ENCODE results near the gene PRDM7.
"Not testable (repeated sequence)": the region's sequence is repeated elsewhere in the genome, so short reads cannot be mapped to it uniquely, and the experiment has no call there.

Gene PRDM7

DNA sequence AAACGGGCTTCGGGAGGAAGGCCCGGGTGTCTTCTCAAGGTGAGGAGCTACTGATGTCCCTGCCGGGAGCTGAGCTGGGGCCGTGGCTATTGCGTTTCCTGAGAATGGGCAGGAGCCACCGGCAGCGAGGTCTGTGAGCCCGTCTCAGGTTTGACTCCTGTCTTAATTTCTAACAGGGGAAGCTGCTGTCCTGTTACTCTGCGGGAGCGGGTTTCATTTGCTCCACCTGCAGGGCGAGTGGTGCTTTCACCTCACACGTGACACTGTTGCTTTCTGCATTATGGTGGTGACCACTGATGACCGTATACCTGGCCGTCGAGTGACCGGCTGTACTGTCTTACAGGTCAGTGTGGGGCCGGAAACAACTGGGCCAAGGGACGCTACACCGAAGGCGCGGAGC lies 17.7 kb upstream of the PRDM7 start:
- not testable (repeated sequence) for H3K36me3 ChIP-seq (replicated peaks in 1 of 2; ENCODE audit: control insufficient read depth in 2 of 2, insufficient read depth in 2 of 2, low read length in 2 of 2); H4K8ac ChIP-seq (ENCODE audit: low read depth, low read length); H2AK5ac ChIP-seq (ENCODE audit: low read depth, low read length); H3K4me1 ChIP-seq (ENCODE audit: control insufficient read depth in 2 of 2, insufficient read depth in 1 of 2, low read depth in 1 of 2, low read length in 2 of 2); H2BK5ac ChIP-seq (ENCODE audit: low read length); H2BK12ac ChIP-seq (ENCODE audit: low read length); H3K9ac ChIP-seq (ENCODE audit: low read depth, low read length, poor library complexity); H3K23ac ChIP-seq (ENCODE audit: low read depth, low read length, poor library complexity); H2BK15ac ChIP-seq (ENCODE audit: low read length); H3K18ac ChIP-seq (ENCODE audit: low read length); H3K4ac ChIP-seq (ENCODE audit: low read length); H3K79me1 ChIP-seq (ENCODE audit: low read depth, low read length); H2BK120ac ChIP-seq (ENCODE audit: low read depth, low read length); DNase-seq (ENCODE audit: low spot score); H3K4me3 ChIP-seq (ENCODE audit: low read length in 2 of 2); H2AFZ ChIP-seq (ENCODE audit: low read length); H3K27me3 ChIP-seq (ENCODE audit: control insufficient read depth in 3 of 3, insufficient read depth in 3 of 3, low read depth in 1 of 3, low read length in 3 of 3); H3K14ac ChIP-seq (ENCODE audit: low read length); H4K91ac ChIP-seq (ENCODE audit: low read depth, low read length, poor library complexity); H3K27ac ChIP-seq (replicated peaks; ENCODE audit: low read length); H3K4me2 ChIP-seq (ENCODE audit: insufficient read depth, low read length, poor library complexity, severe bottlenecking); H3K9me3 ChIP-seq (replicated peaks in 1 of 2; ENCODE audit: control insufficient read depth in 2 of 2, insufficient read depth in 1 of 2, low read depth in 1 of 2, low read length in 2 of 2)
- no CpG with 5 or more reads among the region's 22 CpGs for WGBS, 2 donors (ENCODE audit: extremely low coverage in 2 of 2, insufficient read length in 2 of 2, insufficient replicate concordance in 1 of 2)

DNA sequence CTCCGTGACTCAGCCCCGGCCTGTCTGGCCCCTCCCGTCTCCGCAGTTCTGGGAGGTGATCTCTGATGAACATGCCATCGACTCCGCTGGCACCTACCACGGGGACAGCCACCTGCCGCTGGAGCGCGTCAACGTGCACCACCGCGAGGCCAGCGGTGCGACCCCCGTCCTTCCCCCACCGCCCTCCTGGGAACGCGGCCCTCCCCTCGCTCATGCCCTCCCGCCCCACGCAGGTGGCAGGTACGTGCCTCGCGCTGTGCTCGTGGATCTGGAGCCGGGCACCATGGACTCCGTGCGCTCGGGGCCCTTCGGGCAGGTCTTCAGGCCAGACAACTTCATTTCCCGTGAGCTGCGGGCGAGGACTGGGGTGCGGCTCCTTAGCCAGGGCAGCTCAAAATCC lies 17.2 kb upstream of the PRDM7 start:
- H4K91ac ChIP-seq (ENCODE audit: low read depth, low read length, poor library complexity); H3K4me2 ChIP-seq (ENCODE audit: insufficient read depth, low read length, poor library complexity, severe bottlenecking); H3K23ac ChIP-seq (ENCODE audit: low read depth, low read length, poor library complexity); H3K14ac ChIP-seq (ENCODE audit: low read length); H3K79me1 ChIP-seq (ENCODE audit: low read depth, low read length); H3K27ac ChIP-seq (replicated peaks; ENCODE audit: low read length); H3K27me3 ChIP-seq (ENCODE audit: control insufficient read depth in 3 of 3, insufficient read depth in 3 of 3, low read depth in 1 of 3, low read length in 3 of 3); H3K4me1 ChIP-seq (ENCODE audit: control insufficient read depth in 2 of 2, insufficient read depth in 1 of 2, low read depth in 1 of 2, low read length in 2 of 2); H2AK5ac ChIP-seq (ENCODE audit: low read depth, low read length); H3K4ac ChIP-seq (ENCODE audit: low read length); H2BK5ac ChIP-seq (ENCODE audit: low read length); H3K36me3 ChIP-seq (replicated peaks in 1 of 2; ENCODE audit: control insufficient read depth in 2 of 2, insufficient read depth in 2 of 2, low read length in 2 of 2); H2AFZ ChIP-seq (ENCODE audit: low read length); H3K9ac ChIP-seq (ENCODE audit: low read depth, low read length, poor library complexity); H3K9me3 ChIP-seq (replicated peaks in 1 of 2; ENCODE audit: control insufficient read depth in 2 of 2, insufficient read depth in 1 of 2, low read depth in 1 of 2, low read length in 2 of 2); H2BK15ac ChIP-seq (ENCODE audit: low read length); H4K8ac ChIP-seq (ENCODE audit: low read depth, low read length); H3K18ac ChIP-seq (ENCODE audit: low read length); H3K4me3 ChIP-seq (ENCODE audit: low read length in 2 of 2); H2BK120ac ChIP-seq (ENCODE audit: low read depth, low read length); DNase-seq (ENCODE audit: low spot score); H2BK12ac ChIP-seq (ENCODE audit: low read length): not testable (repeated sequence)
- WGBS, 2 donors (ENCODE audit: extremely low coverage in 2 of 2, insufficient read length in 2 of 2, insufficient replicate concordance in 1 of 2) = no CpG with 5 or more reads among the region's 35 CpGs

DNA sequence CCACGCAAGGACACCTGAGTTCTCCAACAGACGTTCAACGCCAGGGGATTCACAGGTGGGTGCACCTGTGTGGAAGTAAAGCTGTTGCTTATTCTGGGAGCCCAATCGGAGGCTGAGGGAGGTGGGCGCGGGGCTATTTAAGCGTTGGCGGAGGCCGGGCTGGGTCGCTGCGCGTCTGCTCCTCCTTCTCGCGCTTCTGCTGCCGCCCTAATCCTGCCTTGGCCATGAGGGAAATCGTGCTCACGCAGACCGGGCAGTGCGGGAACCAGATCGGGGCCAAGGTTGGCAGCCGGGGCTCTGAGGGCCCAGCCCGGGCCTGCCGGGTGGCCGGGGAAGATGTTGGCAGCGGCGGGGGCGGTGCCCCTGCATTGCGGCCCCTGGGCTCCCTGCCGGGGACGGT lies 16.7 kb upstream of the PRDM7 start:
- H3K27ac ChIP-seq (replicated peaks; ENCODE audit: low read length); H3K9ac ChIP-seq (ENCODE audit: low read depth, low read length, poor library complexity); H3K9me3 ChIP-seq (replicated peaks in 1 of 2; ENCODE audit: control insufficient read depth in 2 of 2, insufficient read depth in 1 of 2, low read depth in 1 of 2, low read length in 2 of 2); H3K79me1 ChIP-seq (ENCODE audit: low read depth, low read length); H2BK120ac ChIP-seq (ENCODE audit: low read depth, low read length); H2AK5ac ChIP-seq (ENCODE audit: low read depth, low read length); H3K4me3 ChIP-seq (ENCODE audit: low read length in 2 of 2); H2BK15ac ChIP-seq (ENCODE audit: low read length); H3K23ac ChIP-seq (ENCODE audit: low read depth, low read length, poor library complexity); DNase-seq (ENCODE audit: low spot score); H2AFZ ChIP-seq (ENCODE audit: low read length); H4K91ac ChIP-seq (ENCODE audit: low read depth, low read length, poor library complexity); H2BK5ac ChIP-seq (ENCODE audit: low read length); H3K36me3 ChIP-seq (replicated peaks in 1 of 2; ENCODE audit: control insufficient read depth in 2 of 2, insufficient read depth in 2 of 2, low read length in 2 of 2); H3K4me2 ChIP-seq (ENCODE audit: insufficient read depth, low read length, poor library complexity, severe bottlenecking); H3K27me3 ChIP-seq (ENCODE audit: control insufficient read depth in 3 of 3, insufficient read depth in 3 of 3, low read depth in 1 of 3, low read length in 3 of 3); H2BK12ac ChIP-seq (ENCODE audit: low read length); H3K18ac ChIP-seq (ENCODE audit: low read length); H3K4ac ChIP-seq (ENCODE audit: low read length); H3K4me1 ChIP-seq (ENCODE audit: control insufficient read depth in 2 of 2, insufficient read depth in 1 of 2, low read depth in 1 of 2, low read length in 2 of 2); H3K14ac ChIP-seq (ENCODE audit: low read length); H4K8ac ChIP-seq (ENCODE audit: low read depth, low read length): not testable (repeated sequence)
- WGBS, 2 donors (ENCODE audit: extremely low coverage in 2 of 2, insufficient read length in 2 of 2, insufficient replicate concordance in 1 of 2) = no CpG with 5 or more reads among the region's 30 CpGs

DNA sequence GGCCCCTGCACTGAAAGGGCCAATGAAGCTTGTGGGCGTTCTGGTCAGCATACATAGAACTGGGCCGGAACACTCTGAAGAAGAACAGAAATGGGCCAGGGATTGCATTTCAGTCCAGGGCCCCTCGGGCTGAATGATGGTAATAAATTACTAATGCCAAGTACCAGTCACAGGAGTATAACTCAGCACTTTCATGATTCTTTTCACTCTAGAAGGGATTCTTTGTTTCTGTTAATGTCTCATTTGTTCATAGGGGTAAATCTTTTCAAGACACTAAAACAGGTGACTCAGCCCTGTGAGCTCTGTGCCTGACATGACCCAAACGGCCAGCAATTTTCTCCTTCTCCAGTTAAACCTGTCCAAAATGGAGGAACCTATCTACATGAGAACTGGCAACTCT lies 15.7 kb upstream of the PRDM7 start:
- not testable (repeated sequence) for H3K27ac ChIP-seq (replicated peaks; ENCODE audit: low read length); H2BK5ac ChIP-seq (ENCODE audit: low read length); H3K4ac ChIP-seq (ENCODE audit: low read length); H3K18ac ChIP-seq (ENCODE audit: low read length); H3K4me1 ChIP-seq (ENCODE audit: control insufficient read depth in 2 of 2, insufficient read depth in 1 of 2, low read depth in 1 of 2, low read length in 2 of 2); H2AFZ ChIP-seq (ENCODE audit: low read length); H3K14ac ChIP-seq (ENCODE audit: low read length); H3K4me3 ChIP-seq (ENCODE audit: low read length in 2 of 2); H2BK15ac ChIP-seq (ENCODE audit: low read length); H2AK5ac ChIP-seq (ENCODE audit: low read depth, low read length); H2BK120ac ChIP-seq (ENCODE audit: low read depth, low read length); H3K9me3 ChIP-seq (replicated peaks in 1 of 2; ENCODE audit: control insufficient read depth in 2 of 2, insufficient read depth in 1 of 2, low read depth in 1 of 2, low read length in 2 of 2); H3K9ac ChIP-seq (ENCODE audit: low read depth, low read length, poor library complexity); DNase-seq (ENCODE audit: low spot score); H2BK12ac ChIP-seq (ENCODE audit: low read length); H3K79me1 ChIP-seq (ENCODE audit: low read depth, low read length); H3K4me2 ChIP-seq (ENCODE audit: insufficient read depth, low read length, poor library complexity, severe bottlenecking); H4K91ac ChIP-seq (ENCODE audit: low read depth, low read length, poor library complexity); H3K27me3 ChIP-seq (ENCODE audit: control insufficient read depth in 3 of 3, insufficient read depth in 3 of 3, low read depth in 1 of 3, low read length in 3 of 3); H3K23ac ChIP-seq (ENCODE audit: low read depth, low read length, poor library complexity); H3K36me3 ChIP-seq (replicated peaks in 1 of 2; ENCODE audit: control insufficient read depth in 2 of 2, insufficient read depth in 2 of 2, low read length in 2 of 2); H4K8ac ChIP-seq (ENCODE audit: low read depth, low read length)
- no CpG with 5 or more reads among the region's 4 CpGs for WGBS, 2 donors (ENCODE audit: extremely low coverage in 2 of 2, insufficient read length in 2 of 2, insufficient replicate concordance in 1 of 2)

All from neuronal stem cell (in vitro differentiated cells).